Skeletal muscle satellite cell (primary cell): ENCODE measurements around the gene STK32C.

Experiments
- H3K27me3 ChIP-seq: 2 replicates; pipeline ENCODE4 v1.7.0; 2013; ENCODE audit warnings: low read length; ENCODE audit not compliant: control insufficient read depth, insufficient read depth
- H3K36me3 ChIP-seq: 2 replicates; pipeline ENCODE4 v1.7.0; 2013; ENCODE audit warnings: mild to moderate bottlenecking, control low read depth, low read length; ENCODE audit not compliant: insufficient read depth
- H3K4me1 ChIP-seq: 2 replicates; pipeline ENCODE4 v1.7.0; 2013; ENCODE audit warnings: low read length; ENCODE audit not compliant: control insufficient read depth, insufficient read depth
- H3K4me2 ChIP-seq: 2 replicates; pipeline ENCODE4 v1.7.0; 2013; ENCODE audit warnings: mild to moderate bottlenecking, low read length
- H3K4me3 ChIP-seq: 2 replicates; pipeline ENCODE4 v1.7.0; 2013; ENCODE audit warnings: low read length
- H3K9ac ChIP-seq: 2 replicates; pipeline ENCODE4 v1.7.0; 2013; ENCODE audit warnings: mild to moderate bottlenecking, low read depth, low read length, moderate library complexity
- H3K9me3 ChIP-seq: replicated peaks from 2 replicates; pipeline ENCODE4 v1.7.0; 2013; ENCODE audit warnings: mild to moderate bottlenecking, control low read depth, low read length

The STK32C gene

GRCh38 chr10:132264966-132265889 lies 42.5 kb downstream of the STK32C start:
- Histone ChIP-seq H3K9ac (no peak overlapping the region), H3K36me3 (no peaks in the 10 kb centered on the region), H3K4me1 (no peaks in the 10 kb centered on the region), H3K4me2 (no peak overlapping the region), H3K27me3 (no peaks in the 10 kb centered on the region), H3K9me3 (no peaks in the 10 kb centered on the region), H3K4me3 (no peak overlapping the region)

DNA sequence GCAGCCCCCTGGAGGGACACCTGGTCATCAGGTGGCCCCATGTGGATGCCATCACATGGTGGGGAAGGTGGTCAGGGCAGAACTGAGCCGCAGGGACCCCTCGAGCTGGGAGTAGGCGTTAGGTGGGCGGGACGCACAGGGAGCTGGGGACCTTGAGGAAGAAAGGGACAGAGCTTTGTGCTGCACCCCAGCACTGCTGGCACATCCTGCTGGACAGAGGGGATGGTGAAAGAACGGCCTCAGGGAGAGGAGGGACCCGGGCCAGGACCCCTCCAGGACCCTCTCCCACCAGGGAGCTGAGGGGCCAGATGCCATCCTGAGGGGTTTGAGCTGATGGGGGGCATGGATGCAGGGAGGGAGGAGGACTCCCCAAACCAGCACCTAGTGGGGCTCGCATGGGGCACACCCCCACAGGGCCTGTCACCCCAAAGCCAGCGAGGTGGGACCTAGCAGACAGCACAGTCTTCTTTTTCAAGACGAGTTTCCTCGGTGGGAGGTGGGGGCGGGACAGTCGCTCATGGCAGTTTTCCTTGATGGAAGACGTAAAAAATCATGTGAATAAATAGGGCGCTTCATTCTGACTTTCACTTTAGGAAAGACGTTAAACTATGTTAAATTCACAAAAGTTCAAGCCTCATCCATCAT lies 43.3 kb downstream of the STK32C start:
- no peaks in the 10 kb centered on the region for H3K27me3 ChIP-seq
- H3K4me3 ChIP-seq, result no peak overlapping the region
- no peak overlapping the region for H3K4me2 ChIP-seq
- no peaks in the 10 kb centered on the region for H3K4me1 ChIP-seq
- H3K36me3 ChIP-seq, result no peaks in the 10 kb centered on the region
- no peaks in the 10 kb centered on the region for H3K9me3 ChIP-seq
- no peak overlapping the region for H3K9ac ChIP-seq

DNA sequence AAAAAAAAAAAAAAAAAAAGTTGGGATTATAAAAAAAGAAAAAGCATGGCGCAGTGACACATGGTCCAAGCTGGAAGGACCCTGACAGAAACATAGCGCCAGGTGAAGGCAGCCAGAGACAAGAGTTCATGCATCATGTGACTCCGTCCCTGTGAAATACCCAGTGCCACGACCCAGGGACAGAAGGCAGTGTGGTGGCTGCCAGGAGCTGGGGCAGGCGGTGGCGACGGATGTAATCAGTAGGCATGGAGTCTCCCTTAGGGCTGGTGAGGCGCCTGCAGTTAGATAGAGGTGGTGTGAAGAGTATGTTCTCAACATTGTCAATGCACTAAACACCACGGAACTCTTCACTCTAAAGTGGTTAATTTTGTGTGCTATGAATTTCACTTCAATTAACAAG lies 43.9 kb downstream of the STK32C start:
- Histone ChIP-seq H3K36me3 (no peaks in the 10 kb centered on the region), H3K9me3 (no peaks in the 10 kb centered on the region), H3K4me2 (no peak overlapping the region), H3K9ac (no peak overlapping the region), H3K4me1 (no peaks in the 10 kb centered on the region), H3K27me3 (no peaks in the 10 kb centered on the region), H3K4me3 (no peak overlapping the region)

DNA sequence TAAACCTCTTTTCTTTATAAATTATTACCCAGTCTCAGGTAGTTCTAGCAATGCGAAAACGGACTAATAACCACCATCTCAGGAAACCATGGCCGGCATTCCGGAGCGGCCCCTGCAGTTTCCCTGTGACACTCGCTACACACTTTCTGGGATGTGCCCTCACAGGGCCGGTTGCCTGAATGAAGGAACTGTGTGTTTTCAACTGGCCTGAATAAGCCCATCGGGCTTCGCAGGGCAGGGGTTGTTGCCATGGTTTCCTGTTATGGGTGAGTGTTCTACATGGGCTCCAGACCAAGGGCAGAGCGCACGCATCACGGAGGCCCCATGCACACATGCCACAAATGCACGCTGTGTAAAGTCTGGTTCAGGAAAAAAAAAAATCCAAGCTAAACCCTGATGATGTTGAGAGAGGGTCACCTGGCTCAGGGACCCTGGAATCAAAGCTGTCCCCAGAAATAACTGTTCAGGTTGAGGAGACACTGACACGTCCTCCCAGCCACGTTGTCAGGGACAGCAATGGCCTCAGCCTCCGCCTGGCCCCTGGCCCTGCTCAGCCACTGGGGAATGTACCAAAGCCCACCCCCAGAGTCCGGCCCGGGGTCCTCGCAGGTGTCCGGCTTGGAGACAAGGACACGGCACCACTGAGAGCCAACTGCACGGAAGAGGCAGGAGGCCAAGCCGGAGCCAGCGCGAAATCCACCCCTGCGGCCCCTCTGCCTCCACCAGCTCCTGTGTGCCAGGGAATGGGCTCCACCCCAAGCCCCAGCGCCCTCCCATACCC lies 47.9 kb downstream of the STK32C start:
- Histone ChIP-seq H3K4me2 (no peak overlapping the region), H3K4me3 (no peak overlapping the region), H3K9ac (no peak overlapping the region), H3K4me1 (peaks cover 8% of the 10 kb centered on the region), H3K27me3 (no peaks in the 10 kb centered on the region), H3K9me3 (no peaks in the 10 kb centered on the region), H3K36me3 (no peaks in the 10 kb centered on the region)

- no peaks in the 10 kb centered on the region for H3K36me3 ChIP-seq
- H3K4me2 ChIP-seq, result no peak overlapping the region
- no peak overlapping the region for H3K9ac ChIP-seq
- H3K27me3 ChIP-seq, result no peaks in the 10 kb centered on the region
- H3K9me3 ChIP-seq, result no peaks in the 10 kb centered on the region
- H3K4me1 ChIP-seq, result peaks cover 8% of the 10 kb centered on the region
- no peak overlapping the region for H3K4me3 ChIP-seq
These were observed 49.3 kb downstream of the STK32C start for GRCh38 chr10:132258423-132258822.

- Histone ChIP-seq H3K9me3 (no peaks in the 10 kb centered on the region), H3K4me1 (peaks cover 8% of the 10 kb centered on the region), H3K4me3 (no peak overlapping the region), H3K4me2 (no peak overlapping the region), H3K27me3 (no peaks in the 10 kb centered on the region), H3K36me3 (no peaks in the 10 kb centered on the region), H3K9ac (no peak overlapping the region)
These were observed 49.8 kb downstream of the STK32C start for GRCh38 chr10:132257907-132258306.

GRCh38 chr10:132257271-132257670 lies 50.5 kb downstream of the STK32C start:
- Histone ChIP-seq H3K36me3 (no peaks in the 10 kb centered on the region), H3K27me3 (no peaks in the 10 kb centered on the region), H3K9ac (no peak overlapping the region), H3K4me3 (no peak overlapping the region), H3K9me3 (no peaks in the 10 kb centered on the region), H3K4me1 (peaks cover 8% of the 10 kb centered on the region), H3K4me2 (no peak overlapping the region)

GRCh38 chr10:132256866-132257265 lies 50.9 kb downstream of the STK32C start:
- H3K36me3 ChIP-seq, result no peaks in the 10 kb centered on the region
- H3K27me3 ChIP-seq, result no peaks in the 10 kb centered on the region
- H3K4me2 ChIP-seq, result no peak overlapping the region
- no peaks in the 10 kb centered on the region for H3K9me3 ChIP-seq
- H3K4me1 ChIP-seq, result peaks cover 8% of the 10 kb centered on the region
- no peak overlapping the region for H3K9ac ChIP-seq
- H3K4me3 ChIP-seq, result no peak overlapping the region

DNA sequence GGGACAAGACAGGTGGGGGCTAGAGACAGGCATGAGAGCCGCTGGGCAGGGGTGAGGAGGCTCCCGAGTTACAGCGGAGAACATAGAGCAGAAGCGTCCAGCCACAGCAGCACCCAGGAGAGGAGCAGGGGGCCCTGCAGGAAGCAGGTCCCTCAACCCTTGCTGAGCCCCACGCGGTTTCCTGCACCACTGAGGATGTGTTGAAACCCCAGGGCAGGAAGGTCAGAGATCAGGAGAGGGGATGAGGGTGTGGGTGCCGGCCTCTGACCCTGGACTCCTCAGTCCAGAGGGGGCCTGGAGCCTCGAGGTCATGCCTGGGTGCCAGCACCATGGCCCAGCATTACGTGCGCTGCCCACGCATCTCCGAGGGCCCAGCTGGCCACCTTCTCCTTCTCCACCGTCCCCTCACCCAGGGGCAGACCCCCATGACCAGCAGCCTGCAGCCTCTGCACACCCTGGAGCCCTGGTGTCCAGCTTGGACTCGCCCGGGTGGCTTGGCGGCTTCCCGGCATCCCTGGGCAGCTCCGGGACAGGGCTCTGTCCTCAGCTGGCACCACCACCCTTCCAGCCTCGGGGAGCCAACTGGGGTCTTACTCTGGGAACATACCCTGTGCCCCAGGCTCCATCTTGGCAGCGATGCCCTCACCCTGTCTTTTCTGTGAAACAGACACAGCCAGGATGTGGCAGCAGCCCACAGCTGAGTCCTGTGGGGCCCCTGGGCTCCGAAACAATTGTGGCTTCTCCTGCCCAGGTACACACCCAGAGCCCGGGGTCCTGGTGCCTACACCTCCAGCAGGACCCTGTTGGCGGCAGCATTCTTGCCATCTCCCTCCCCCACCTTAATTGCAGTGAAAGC lies 52.0 kb downstream of the STK32C start:
- Histone ChIP-seq H3K4me1 (peaks cover 8% of the 10 kb centered on the region), H3K9ac (no peak overlapping the region), H3K36me3 (no peaks in the 10 kb centered on the region), H3K4me2 (no peak overlapping the region), H3K4me3 (no peak overlapping the region), H3K9me3 (no peaks in the 10 kb centered on the region), H3K27me3 (no peaks in the 10 kb centered on the region)

DNA sequence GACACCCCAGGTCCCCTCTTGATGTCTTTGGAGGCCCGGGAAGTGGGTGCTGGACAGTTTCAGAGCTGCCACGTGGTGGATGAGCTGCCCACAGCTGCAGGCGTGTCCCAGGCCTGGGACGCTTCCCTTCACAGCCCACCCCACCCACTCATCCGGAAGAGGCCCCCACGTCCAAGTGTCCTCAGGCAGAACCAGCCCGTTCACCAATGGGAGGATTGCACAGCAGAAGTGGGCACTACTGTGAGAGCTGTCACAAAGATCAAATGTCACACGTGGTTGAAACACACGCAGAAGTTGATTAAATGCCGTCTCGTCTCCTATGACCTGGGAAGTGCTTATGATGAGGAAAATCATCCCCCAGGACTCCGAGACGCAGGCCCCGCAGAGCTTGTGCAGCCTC lies 52.9 kb downstream of the STK32C start:
- Histone ChIP-seq H3K9ac (no peak overlapping the region), H3K4me1 (peaks cover 8% of the 10 kb centered on the region), H3K4me2 (no peak overlapping the region), H3K9me3 (no peaks in the 10 kb centered on the region), H3K27me3 (no peaks in the 10 kb centered on the region), H3K4me3 (no peak overlapping the region), H3K36me3 (no peaks in the 10 kb centered on the region)
